IPS-18c (cell line): ENCODE data around the gene HIPK2.

ENCODE experiments used
- H3K4me3 ChIP-seq: 2 replicates; pipeline ENCODE4 v1.7.0; 2013; ENCODE audit warnings: low read depth, mild to moderate bottlenecking, low read length, moderate library complexity; ENCODE audit not compliant: insufficient read depth
- H3K9me3 ChIP-seq: one replicate; pipeline ENCODE4 v1.6.1; 2013; ENCODE audit warnings: mild to moderate bottlenecking, low read length, moderate library complexity; ENCODE audit not compliant: control insufficient read depth, insufficient read depth

The HIPK2 gene

DNA sequence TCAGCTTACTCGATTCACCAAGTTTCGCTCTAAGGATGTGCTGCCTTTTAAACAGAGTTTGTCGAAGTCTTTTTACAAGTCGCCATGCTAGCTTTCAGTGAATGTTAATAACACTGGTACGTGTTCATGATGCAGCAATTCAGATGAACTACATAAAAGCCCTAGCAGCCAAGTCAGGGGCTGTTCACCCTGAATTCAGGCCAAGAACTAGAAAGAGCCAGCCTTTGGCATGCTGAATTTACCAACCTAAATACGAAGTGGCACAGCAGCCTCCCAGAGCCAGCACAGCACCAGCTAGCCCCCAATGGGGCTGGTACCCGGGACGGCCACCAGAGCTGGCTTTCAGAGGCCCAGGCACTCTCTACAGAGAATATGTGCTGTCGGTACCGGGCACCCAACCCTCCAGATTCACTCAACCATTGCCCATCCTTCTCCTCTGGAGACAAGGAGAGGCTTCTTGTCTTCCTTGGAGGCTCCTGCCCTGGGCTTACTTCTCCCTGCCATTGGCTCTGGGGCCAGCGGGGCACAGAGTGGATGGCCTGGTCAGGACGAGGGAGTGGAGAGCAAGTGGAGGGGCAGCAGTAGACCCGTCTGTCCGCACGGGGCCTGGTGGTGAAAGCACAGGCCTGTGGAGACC, 64.2 kb downstream of the HIPK2 start:
- H3K9me3 ChIP-seq, result no peaks in the 10 kb centered on the region
- H3K4me3 ChIP-seq, result no peak overlapping the region

DNA sequence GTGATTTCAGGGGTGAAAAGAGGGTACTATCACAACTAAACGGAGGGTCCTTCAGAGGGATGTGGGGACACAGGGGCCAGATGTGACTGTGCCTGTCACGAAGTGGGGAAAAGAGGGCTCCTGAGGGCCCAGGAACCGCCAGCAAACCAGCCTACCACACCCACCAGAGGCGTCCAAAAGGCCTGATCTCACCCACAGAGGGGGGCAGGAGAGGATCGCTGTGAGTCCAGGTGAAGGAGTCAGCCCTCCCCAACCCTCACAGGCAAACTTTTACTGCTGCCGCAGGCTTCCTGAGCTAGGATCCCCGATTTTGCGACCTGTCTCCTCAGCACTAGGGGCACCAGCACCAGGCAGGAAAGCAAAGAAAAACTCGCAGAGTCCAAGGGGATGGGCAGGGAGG, 64.7 kb downstream of the HIPK2 start:
- no peak overlapping the region; the same call in 1 of the 2 replicates for H3K4me3 ChIP-seq
- no peaks in the 10 kb centered on the region for H3K9me3 ChIP-seq

DNA sequence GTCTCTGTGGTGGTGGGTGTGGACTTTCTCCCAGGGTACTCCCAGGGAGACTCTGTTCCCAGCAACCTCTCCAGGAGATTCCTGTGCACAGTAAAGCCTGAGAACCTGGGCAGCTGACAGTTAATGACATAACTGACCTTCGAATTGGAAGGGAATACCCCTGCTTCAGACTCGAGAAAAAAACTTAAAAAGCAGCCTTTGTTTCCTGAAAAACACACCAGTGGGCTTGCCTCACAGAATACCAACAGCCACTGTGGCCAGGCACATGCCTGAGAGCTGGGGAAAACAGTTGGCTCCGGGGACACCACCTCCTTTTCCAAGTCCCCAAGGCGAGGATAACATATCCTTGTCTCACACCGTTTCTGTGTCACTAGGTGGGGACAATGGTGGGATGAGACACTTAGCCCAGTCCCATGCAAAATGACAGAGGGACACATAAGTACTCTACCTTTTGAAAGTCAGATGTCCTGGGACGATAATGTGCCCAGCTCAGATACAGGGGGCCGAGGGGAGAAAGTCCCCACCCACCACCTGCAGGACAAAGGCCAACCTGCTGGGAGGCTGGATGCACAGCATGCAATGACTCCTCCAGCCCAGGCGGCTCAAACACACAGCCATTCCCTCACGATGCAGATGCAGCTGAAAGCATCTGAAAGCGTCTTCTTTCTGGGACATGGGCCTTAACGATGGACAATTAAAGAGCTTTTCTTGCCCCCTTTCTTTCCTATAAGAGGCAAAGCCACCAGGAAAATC, 65.6 kb downstream of the HIPK2 start:
- no peak overlapping the region for H3K4me3 ChIP-seq
- H3K9me3 ChIP-seq, result no peaks in the 10 kb centered on the region

DNA sequence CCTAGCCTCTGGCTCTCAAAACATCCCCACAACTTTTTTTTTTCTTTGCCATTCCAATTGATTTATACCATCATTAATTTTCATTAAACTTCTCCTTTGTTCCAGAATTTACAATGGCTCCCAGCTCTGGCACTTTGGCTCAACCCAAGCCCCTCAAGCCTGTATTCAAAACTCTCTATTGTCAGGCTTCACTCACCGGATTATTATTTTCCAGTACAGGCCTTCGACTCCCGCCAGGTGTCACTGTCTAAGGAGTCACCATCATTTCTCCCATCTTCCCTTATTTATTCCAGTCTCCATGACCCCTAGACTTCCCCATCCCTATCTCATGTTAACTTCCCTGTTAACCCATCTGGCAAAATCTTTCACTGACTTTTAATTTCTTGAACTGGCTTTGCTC, 67.8 kb downstream of the HIPK2 start:
- Histone ChIP-seq H3K4me3 (no peak overlapping the region), H3K9me3 (no peaks in the 10 kb centered on the region)

GRCh38 chr7:139709485-139709884, 68.3 kb downstream of the HIPK2 start:
- Histone ChIP-seq H3K9me3 (no peaks in the 10 kb centered on the region), H3K4me3 (no peak overlapping the region)

DNA sequence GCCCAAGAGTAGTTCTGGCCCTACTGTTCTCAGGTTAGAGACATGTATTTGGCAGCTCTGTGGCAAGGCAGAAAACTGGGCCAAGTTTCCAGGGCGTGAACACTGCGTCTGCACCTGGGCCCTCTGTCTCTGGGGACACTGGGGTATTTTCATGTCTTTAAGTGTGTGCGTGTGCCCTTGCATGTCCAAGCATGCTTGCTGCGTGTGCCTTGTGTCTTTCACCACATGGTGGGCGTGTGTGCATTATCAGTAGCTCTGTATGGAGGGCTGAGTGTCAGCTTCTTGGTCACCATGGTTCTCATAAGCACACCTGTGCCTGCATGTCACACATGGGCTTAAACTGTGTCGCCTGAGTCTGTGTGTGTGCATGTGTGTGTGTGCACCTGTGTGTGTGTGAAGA, 69.3 kb downstream of the HIPK2 start:
- no peaks in the 10 kb centered on the region for H3K9me3 ChIP-seq
- H3K4me3 ChIP-seq, result no peak overlapping the region

DNA sequence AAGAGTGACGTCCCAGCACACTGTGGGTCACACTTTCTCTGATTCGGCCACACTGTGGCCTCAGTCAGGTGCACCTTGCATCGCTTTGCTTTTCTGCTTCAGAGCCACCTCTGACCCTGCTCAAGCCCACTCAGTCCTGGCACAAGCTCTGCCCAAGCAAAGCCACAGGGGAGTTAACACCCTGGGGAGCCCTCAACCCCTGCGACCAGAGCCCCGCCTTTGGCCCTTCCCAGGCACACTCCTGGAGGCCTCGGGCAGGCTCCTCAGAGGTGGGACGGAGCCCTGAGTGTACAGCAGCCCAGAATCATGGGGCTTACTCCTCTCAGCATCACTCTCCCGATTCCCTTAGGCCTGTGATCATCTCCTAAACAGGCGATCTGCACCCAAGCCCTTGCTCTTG, 71.0 kb downstream of the HIPK2 start:
- no peak overlapping the region for H3K4me3 ChIP-seq
- H3K9me3 ChIP-seq, result no peaks in the 10 kb centered on the region

DNA sequence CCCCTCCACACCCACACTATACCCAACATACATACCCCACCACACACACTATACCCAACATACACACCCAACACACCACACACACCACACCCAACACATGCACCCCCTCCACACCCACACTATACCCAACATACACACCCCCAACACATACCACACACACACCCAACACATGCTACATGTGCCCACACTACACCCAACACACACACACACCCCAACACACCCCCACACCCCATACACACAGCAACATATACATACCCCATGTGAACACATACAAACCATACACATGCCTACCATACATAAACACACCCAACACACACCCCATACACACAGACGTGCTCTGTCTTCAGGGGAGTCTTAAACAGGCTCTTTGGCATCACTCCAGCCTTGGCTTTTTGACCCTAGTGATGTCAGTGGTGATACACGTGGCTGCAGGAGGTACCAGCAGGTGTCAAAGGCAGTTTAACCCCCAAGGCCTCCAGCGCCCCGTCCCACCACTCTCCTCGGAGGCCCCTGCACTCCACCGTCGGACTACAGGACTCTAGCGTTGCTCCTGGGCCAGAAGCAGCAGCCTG, 73.4 kb downstream of the HIPK2 start:
- no peak overlapping the region for H3K4me3 ChIP-seq
- no peaks in the 10 kb centered on the region for H3K9me3 ChIP-seq

GRCh38 chr7:139703487-139704307, 74.1 kb downstream of the HIPK2 start:
- Histone ChIP-seq H3K9me3 (no peaks in the 10 kb centered on the region), H3K4me3 (no peak overlapping the region)

DNA sequence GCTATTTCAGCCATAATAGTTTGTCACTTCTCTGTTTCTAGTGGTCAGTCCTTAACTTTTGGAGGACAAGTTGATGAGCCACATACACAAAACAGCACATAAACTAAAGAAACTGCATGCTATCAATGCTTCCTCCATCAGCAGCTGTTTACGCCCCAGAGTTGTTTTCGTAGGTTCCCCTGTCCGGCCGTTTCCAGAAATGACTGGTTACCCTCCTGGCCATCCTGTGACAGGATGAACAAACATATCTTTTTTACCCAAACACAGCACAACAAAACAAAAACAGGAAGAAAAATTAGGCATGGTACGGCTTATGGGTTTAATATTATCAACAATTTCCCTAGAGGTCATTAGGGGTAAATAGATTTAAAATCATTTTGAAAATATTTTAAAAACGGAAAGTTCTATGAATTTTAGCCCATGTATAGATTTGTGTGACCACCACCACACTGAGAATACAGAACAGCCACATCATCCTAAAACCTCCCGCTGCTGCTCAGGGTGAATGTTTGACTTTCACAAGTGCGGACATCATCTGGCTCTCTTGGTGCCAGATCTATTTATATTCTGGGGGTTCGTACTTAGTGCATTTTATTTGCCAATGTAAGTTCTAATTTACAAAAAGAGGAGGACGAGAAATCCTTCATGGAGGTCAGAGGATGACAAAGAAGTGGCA, 74.8 kb downstream of the HIPK2 start:
- Histone ChIP-seq H3K4me3 (no peak overlapping the region), H3K9me3 (no peaks in the 10 kb centered on the region)

GRCh38 chr7:139702313-139702731, 75.5 kb downstream of the HIPK2 start:
- no peaks in the 10 kb centered on the region for H3K9me3 ChIP-seq

DNA sequence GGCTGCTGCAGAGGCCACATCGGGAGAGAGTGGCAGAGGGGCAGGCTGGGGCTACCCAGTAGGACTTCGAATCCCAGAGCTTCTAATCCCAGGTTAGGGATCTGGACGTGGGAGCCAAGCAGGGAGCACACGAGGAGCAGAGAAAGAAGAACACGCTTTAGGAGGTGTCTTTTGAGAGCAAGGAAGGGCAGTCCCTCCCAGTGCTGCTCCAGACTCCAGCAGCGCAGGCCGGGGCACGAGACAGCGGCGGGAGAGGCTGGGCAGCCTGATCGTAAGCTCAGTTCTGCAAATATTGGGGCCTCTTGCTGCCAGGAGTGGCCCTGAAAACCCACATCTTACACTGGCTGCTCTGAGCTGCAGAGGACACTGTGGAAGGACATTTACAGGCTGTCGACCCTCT, 75.9 kb downstream of the HIPK2 start:
- Histone ChIP-seq H3K4me3 (no peak overlapping the region), H3K9me3 (no peaks in the 10 kb centered on the region)

More at GRCh38 chr7:139702313-139702731, 75.5 kb downstream of the HIPK2 start:
- no peak overlapping the region for H3K4me3 ChIP-seq

GRCh38 chr7:139700505-139701235, 77.1 kb downstream of the HIPK2 start:
- H3K9me3 ChIP-seq, result no peaks in the 10 kb centered on the region
- no peak overlapping the region for H3K4me3 ChIP-seq

GRCh38 chr7:139699640-139700504, 77.9 kb downstream of the HIPK2 start:
- Histone ChIP-seq H3K9me3 (no peaks in the 10 kb centered on the region), H3K4me3 (no peak overlapping the region)

DNA sequence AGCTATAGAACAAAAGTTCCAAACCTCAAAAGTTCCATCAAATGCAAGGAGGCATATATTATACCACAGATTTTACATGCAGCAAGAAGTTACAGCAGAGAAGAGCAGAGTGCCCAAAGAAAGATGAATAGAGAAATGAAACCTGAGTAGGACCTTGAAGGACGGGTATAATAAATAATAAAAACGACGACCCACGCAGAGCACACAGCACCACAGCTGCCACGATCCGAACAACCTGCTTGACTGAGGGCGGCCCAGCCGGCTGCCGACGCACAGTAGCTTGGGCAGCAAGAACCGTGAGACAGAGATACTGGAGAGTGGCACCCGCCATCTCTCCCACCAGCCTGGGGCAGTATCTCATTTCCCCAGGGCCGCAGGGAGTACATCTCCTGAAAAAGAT, 79.0 kb downstream of the HIPK2 start:
- Histone ChIP-seq H3K9me3 (no peaks in the 10 kb centered on the region), H3K4me3 (no peak overlapping the region)

GRCh38 chr7:139698278-139698677, 79.5 kb downstream of the HIPK2 start:
- H3K9me3 ChIP-seq, result no peaks in the 10 kb centered on the region
- no peak overlapping the region for H3K4me3 ChIP-seq
